A549 (cell line): Measurements from ENCODE around the gene FBXO11. TPM values are rescaled to one million over a fixed set of nuclear protein-coding genes. Genes with fewer than 3 reads are reported as not detected.
"Not testable (repeated sequence)": the region's sequence is repeated elsewhere in the genome, so short reads cannot be mapped to it uniquely, and the experiment has no call there.

Source experiments
- ATAC-seq, 2 experiments: fragments of 200-7000 bp in 1 of 2; fragments of >200 bp in 1 of 2; cut with Nextera tagmentation in 1 of 2; cut with Tn5 transposase in 1 of 2; 3 replicates each; pipeline versions ENCODE4 v1.8.0 to v1.9.1; 2018 to 2020; ENCODE audit warnings: mild to moderate bottlenecking in 1 of 2, moderate library complexity in 1 of 2
- CTCF ChIA-PET: fragments of 300-600 bp; sonication (Branson Sonifier 250); formaldehyde crosslinking; extraction: SDS; loops from one replicate; lab custom pipeline; 2021; ENCODE audit warnings: antibody characterized with exemption, inconsistent platforms; lab: Yijun Ruan, JAX
- POLR2A ChIA-PET: fragments of 350-600 bp; formaldehyde crosslinking; extraction: SDS; loops from one replicate; lab custom pipeline; 2021; ENCODE audit warnings: antibody characterized with exemption, inconsistent platforms; lab: Yijun Ruan, JAX
- DNase-seq, 2 experiments: peaks; one replicate each; pipeline versions ENCODE4 v3.0.0 to v3.0.0-alpha.2; 2011 to 2016; ENCODE audit warnings: low read depth in 1 of 2, low spot score in 1 of 2
- FAIRE-seq: peaks from 2 replicates; lab custom pipeline; 2011; peaks lifted over from hg19 to GRCh38; lab: Jason Lieb, UNC
- H3K27ac ChIP-seq, 2 experiments: fragments of >200 bp; sonication (Bioruptor Twin); formaldehyde crosslinking; 3 replicates each; pipeline ENCODE4 v1.5.1; 2016 to 2017
- H3K4me1 ChIP-seq: fragments of >200 bp; sonication (Bioruptor Twin); formaldehyde crosslinking; 3 replicates; pipeline ENCODE4 v1.6.1; 2016
- H3K4me2 ChIP-seq: fragments of >200 bp; sonication (Bioruptor Twin); formaldehyde crosslinking; 3 replicates; pipeline ENCODE4 v1.6.1; 2016
- H3K4me3 ChIP-seq: fragments of >200 bp; sonication (Bioruptor Twin); formaldehyde crosslinking; 3 replicates; pipeline ENCODE4 v1.5.1; 2016
- H3K9me3 ChIP-seq: fragments of >200 bp; sonication (Bioruptor Twin); formaldehyde crosslinking; 3 replicates; pipeline ENCODE4 v1.6.1; 2016
- BHLHE40 ChIP-seq: IDR thresholded peaks from 2 replicates; pipeline ENCODE4 v1.6.1; 2012; ENCODE audit warnings: low read depth, low read length, inconsistent platforms
- CBX2 ChIP-seq: fragments of 200-600 bp; sonication (generic); IDR thresholded peaks from 2 replicates; pipeline ENCODE4 v1.6.1; 2016; ENCODE audit warnings: low read depth, mild to moderate bottlenecking, borderline replicate concordance
- CBX8 ChIP-seq: fragments of 200-600 bp; sonication (generic); IDR thresholded peaks from 2 replicates; pipeline ENCODE4 v1.6.1; 2016
- CHD2 ChIP-seq: fragments of 150-350 bp; IDR thresholded peaks from 2 replicates; pipeline ENCODE4 v1.6.1; 2014; ENCODE audit warnings: low read length; ENCODE audit not compliant: partially characterized antibody
- EHF ChIP-seq: fragments of 250-450 bp; sonication (Bioruptor Pico); IDR thresholded peaks from 2 replicates; pipeline ENCODE4 v1.5.0; 2020; ENCODE audit warnings: mild to moderate bottlenecking
- EHMT2 ChIP-seq: fragments of 200-600 bp; sonication (generic); IDR thresholded peaks from 2 replicates; pipeline ENCODE4 v1.6.1; 2016; ENCODE audit warnings: antibody characterized with exemption, low read depth, mild to moderate bottlenecking, moderate library complexity
- EP300 ChIP-seq, 2 experiments: fragments of >200 bp; sonication (Bioruptor Twin); formaldehyde crosslinking; IDR thresholded peaks; 2 replicates in 1 of 2; 3 replicates in 1 of 2; pipeline ENCODE4 v1.6.1; 2016 to 2017
- KDM1A ChIP-seq: fragments of 200-600 bp; sonication (generic); IDR thresholded peaks from 2 replicates; pipeline ENCODE4 v1.6.1; 2016; ENCODE audit warnings: low read depth, mild to moderate bottlenecking
- MAZ ChIP-seq: fragments of 150-350 bp; IDR thresholded peaks from 2 replicates; pipeline ENCODE4 v1.6.1; 2014; ENCODE audit warnings: antibody characterized with exemption, low read depth, low read length, borderline replicate concordance
- MYC ChIP-seq: IDR thresholded peaks from 2 replicates; pipeline ENCODE4 v1.6.1; 2012; ENCODE audit warnings: mild to moderate bottlenecking, inconsistent platforms, low read length, improper control_type of control experiment, borderline replicate concordance
- RCOR1 ChIP-seq: fragments of 150-350 bp; IDR thresholded peaks from 2 replicates; pipeline ENCODE4 v1.6.1; 2014; ENCODE audit warnings: antibody characterized with exemption, low read length, low read depth
- SMC3 ChIP-seq: fragments of >200 bp; sonication (Bioruptor Twin); formaldehyde crosslinking; IDR thresholded peaks from 3 replicates; pipeline ENCODE4 v1.6.1; 2018; ENCODE audit warnings: inconsistent platforms
- TP53 ChIP-seq: fragments of 250-450 bp; sonication (Bioruptor Pico); IDR thresholded peaks from 2 replicates; pipeline ENCODE4 v1.5.0; 2021; ENCODE audit warnings: mild to moderate bottlenecking, moderate library complexity
- ZSCAN20 ChIP-seq: fragments of 250-450 bp; sonication (Bioruptor Pico); IDR thresholded peaks from 2 replicates; pipeline ENCODE4 v1.8.0; 2022; ENCODE audit warnings: mild to moderate bottlenecking, moderate library complexity
- WGBS: methylation state at CpG from one replicate; pipeline ENCODE4 v1.1.6; 2017; ENCODE audit errors: missing lambda C conversion rate; 5-methylcytosine and 5-hydroxymethylcytosine counted together
- polyA plus RNA-seq, 4 experiments: library from polyadenylated mRNA; depleted of rRNA in 3 of 4; stranded (reverse); fragments of >200 nt; fragmentation: RNase III in 1 of 4; extraction: RNeasy Plus Mini Kit Qiagen cat#74134 plus additional on column Dnase treatment in 1 of 4; gene quantifications; 2 replicates in 3 of 4; 3 replicates in 1 of 4; pipeline ENCODE4 v1.2.3, GENCODE V29; 2011 to 2017
- TF ChIP-seq, protein P1 (sequence below): IDR thresholded peaks from 2 replicates; pipeline ENCODE4 v1.6.1; 2012
- TF ChIP-seq, protein P2 (sequence below): fragments of >200 bp; sonication (Bioruptor Twin); formaldehyde crosslinking; IDR thresholded peaks from 3 replicates; pipeline ENCODE4 v1.6.1; 2016
- TF ChIP-seq, protein P3 (sequence below): fragments of 150-350 bp; IDR thresholded peaks from 2 replicates; pipeline ENCODE4 v1.6.1; 2014; ENCODE audit warnings: low read depth, mild to moderate bottlenecking, low read length
- TF ChIP-seq, protein P4 (sequence below): IDR thresholded peaks from 2 replicates; pipeline ENCODE4 v1.6.1; 2012

Gene FBXO11
- polyA plus RNA-seq, 2 of the 4 experiments (the other 2 are of a cell fraction) = 51.1 to 61.4 TPM

DNA sequence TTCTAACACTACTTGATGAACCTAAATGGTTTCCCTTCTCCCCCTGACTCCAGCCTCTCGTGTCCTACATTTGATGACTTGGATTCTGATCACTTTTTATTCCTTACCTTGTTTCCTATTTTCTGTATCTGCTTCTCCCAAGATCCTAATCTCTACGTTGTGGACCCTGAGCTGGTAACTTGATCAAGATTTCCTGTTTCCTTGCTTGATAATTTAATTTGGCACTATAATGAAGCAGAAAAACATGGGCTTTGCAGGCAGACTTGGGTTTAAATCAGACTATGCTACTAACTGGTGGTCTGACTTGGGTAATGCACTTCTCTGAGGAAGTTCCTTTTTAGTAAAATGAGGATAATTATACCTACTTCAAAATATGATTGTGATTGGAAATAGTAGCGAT lies 11.7 kb upstream of the FBXO11 start:
- Histone ChIP-seq H3K9me3 (no peaks in the 10 kb centered on the region), H3K4me2 (no peak overlapping the region), H3K4me3 (no peak overlapping the region), H3K4me1 (no peaks in the 10 kb centered on the region), H3K27ac (no peak overlapping the region)
- peak; percentile 13 for FAIRE-seq
- no peak for DNase-seq
- WGBS = 58% methylated on average over 3 of the region's 3 CpGs
- no peak for ATAC-seq
- ChIA-PET CTCF (interaction anchor here (1.3 kb wide), 1 partner anchor 61 kb away, joined by 3 read pairs; no protein-coding TSS in a partner anchor), POLR2A (no interaction called here)
- no peak for TF ChIP-seq EP300 (IDR thresholded peaks at IDR 0.05)
- TF ChIP-seq, protein P1, sequence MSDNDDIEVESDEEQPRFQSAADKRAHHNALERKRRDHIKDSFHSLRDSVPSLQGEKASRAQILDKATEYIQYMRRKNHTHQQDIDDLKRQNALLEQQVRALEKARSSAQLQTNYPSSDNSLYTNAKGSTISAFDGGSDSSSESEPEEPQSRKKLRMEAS = no peak

DNA sequence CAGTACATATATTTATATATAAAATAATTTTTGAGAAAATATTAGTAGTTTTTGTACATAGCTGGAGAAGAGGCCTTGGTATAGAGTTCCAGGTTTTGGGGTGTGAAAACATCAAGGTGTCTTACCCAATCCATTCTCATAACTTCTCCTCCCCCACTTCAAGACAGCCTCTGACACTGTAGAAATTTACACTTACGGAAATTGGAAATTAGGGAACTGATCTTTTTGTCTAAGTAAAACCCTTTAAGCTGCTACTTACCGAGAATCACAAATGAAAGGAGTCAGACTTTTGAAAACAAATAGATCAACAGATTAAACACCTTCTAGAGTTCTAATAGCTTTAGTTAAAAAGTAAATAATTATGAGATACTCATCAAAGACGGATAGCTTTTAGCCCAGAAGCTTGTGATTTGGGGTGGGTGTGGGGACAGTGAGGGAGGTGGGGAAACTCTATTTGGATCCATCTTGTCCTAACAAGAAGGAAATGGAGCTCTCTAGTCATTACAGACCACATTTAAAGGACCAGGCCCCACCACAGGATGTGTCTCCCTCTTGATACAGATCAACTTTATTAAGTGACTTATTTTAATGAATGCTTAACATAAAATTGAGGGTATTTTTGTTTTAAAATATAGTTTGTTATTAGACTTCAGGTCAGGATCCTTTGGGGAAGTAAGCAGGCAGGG lies 11.1 kb upstream of the FBXO11 start:
- 83% methylated on average over 3 of the region's 3 CpGs for whole genome bisulfite sequencing
- FAIRE-seq = no peak

DNA sequence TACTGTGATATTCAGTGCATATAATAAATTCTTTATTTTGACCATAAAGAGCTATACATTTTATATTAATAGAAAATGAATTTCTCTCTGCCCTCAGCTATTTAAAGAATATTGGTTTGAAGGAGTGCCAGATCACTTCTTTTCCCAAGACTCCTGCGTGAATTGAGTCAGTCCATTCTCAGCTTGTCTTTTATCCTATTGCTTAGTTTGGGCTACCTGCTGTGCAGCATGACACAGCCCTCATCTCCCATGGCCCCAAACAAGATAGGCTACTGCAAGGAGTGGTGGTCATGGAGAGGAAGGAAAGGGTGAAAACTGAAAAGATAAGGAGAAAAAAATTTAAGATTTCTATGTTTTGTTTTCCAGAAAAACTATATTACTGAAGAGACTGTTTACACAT lies 10.1 kb upstream of the FBXO11 start:
- Histone ChIP-seq H3K4me2 (no peak overlapping the region), H3K4me1 (no peaks in the 10 kb centered on the region), H3K27ac (no peak overlapping the region), H3K4me3 (no peak overlapping the region), H3K9me3 (no peaks in the 10 kb centered on the region)
- TF ChIP-seq TP53 (CRISPR knock-in tag) = no peak
- TF ChIP-seq ZSCAN20 = no peak
- no peak for TF ChIP-seq EHF (CRISPR knock-in tag)
- no peak for TF ChIP-seq CBX8
- no peak for TF ChIP-seq EP300 (IDR thresholded peaks at IDR 0.05)
- no peak for TF ChIP-seq EHMT2
- TF ChIP-seq SMC3 = no peak
- TF ChIP-seq RCOR1 = no peak
- no peak for TF ChIP-seq KDM1A
- TF ChIP-seq CHD2 = no peak
- TF ChIP-seq, protein P2, sequence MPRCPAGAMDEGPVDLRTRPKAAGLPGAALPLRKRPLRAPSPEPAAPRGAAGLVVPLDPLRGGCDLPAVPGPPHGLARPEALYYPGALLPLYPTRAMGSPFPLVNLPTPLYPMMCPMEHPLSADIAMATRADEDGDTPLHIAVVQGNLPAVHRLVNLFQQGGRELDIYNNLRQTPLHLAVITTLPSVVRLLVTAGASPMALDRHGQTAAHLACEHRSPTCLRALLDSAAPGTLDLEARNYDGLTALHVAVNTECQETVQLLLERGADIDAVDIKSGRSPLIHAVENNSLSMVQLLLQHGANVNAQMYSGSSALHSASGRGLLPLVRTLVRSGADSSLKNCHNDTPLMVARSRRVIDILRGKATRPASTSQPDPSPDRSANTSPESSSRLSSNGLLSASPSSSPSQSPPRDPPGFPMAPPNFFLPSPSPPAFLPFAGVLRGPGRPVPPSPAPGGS = no peak
- no peak for TF ChIP-seq BHLHE40
- no peak for TF ChIP-seq MAZ
- TF ChIP-seq CBX2 = no peak
- TF ChIP-seq, protein P3, sequence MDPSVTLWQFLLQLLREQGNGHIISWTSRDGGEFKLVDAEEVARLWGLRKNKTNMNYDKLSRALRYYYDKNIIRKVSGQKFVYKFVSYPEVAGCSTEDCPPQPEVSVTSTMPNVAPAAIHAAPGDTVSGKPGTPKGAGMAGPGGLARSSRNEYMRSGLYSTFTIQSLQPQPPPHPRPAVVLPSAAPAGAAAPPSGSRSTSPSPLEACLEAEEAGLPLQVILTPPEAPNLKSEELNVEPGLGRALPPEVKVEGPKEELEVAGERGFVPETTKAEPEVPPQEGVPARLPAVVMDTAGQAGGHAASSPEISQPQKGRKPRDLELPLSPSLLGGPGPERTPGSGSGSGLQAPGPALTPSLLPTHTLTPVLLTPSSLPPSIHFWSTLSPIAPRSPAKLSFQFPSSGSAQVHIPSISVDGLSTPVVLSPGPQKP = no peak
- TF ChIP-seq MYC = no peak
- FAIRE-seq = no peak
- no peak for ATAC-seq
- ChIA-PET POLR2A (no interaction called here), CTCF (interaction anchor here (0.5 kb wide), 1 partner anchor 19 kb away, joined by 3 read pairs; no protein-coding TSS in a partner anchor)
- WGBS = 79% methylated on average over 1 of the region's 1 CpG
- no peak for DNase-seq

More for the DNA sequence above, 11.1 kb upstream of the FBXO11 start:
- no peaks in the 10 kb centered on the region for H3K9me3 ChIP-seq
- TF ChIP-seq, protein P4, sequence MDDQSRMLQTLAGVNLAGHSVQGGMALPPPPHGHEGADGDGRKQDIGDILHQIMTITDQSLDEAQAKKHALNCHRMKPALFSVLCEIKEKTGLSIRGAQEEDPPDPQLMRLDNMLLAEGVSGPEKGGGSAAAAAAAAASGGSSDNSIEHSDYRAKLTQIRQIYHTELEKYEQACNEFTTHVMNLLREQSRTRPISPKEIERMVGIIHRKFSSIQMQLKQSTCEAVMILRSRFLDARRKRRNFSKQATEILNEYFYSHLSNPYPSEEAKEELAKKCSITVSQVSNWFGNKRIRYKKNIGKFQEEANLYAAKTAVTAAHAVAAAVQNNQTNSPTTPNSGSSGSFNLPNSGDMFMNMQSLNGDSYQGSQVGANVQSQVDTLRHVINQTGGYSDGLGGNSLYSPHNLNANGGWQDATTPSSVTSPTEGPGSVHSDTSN = no peak
- TF ChIP-seq EHMT2 = no peak
- TF ChIP-seq, protein P1 = no peak
- TF ChIP-seq, all 56 proteins: peak for 0
- ChIA-PET POLR2A (no interaction called here), CTCF (interaction anchor here (0.8 to 1.3 kb wide), 3 partner anchors 11 to 192 kb away, joined by 3 read pairs; partner anchors contain the start of gene FBXO11)
- ATAC-seq (no peak), DNase-seq (no peak)
- H3K4me1 ChIP-seq = no peaks in the 10 kb centered on the region
- no peak overlapping the region for H3K27ac ChIP-seq
- H3K4me2 ChIP-seq = no peak overlapping the region
- no peak overlapping the region for H3K4me3 ChIP-seq

DNA sequence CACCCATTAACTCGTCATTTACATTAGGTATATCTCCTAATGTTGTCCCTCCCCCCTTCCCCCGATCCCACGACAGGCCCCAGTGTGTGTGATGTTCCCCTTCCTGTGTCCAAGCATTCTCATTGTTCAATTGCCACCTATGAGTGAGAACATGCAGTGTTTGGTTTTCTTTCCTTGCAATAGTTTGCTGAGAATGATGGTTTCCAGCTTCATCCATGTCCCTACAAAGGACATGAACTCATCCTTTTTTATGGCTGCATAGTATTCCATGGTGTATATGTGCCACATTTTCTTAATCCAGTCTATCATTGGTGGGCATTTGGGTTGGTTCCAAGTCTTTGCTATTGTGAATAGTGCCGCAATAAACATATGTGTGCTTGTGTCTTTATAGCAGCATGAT lies 4.4 kb upstream of the FBXO11 start:
- H3K9me3 ChIP-seq, FAIRE-seq, CTCF ChIA-PET, H3K4me1 ChIP-seq, H3K4me3 ChIP-seq, H3K4me2 ChIP-seq, ATAC-seq, H3K27ac ChIP-seq, DNase-seq, POLR2A ChIA-PET: not testable (repeated sequence)
- WGBS = 64% methylated on average over 4 of the region's 4 CpGs
